Astrocyte of the spinal cord (primary cell): Measurements from ENCODE around the gene CMSS1.
A peak's percentile ranks its signal among the peaks of the same experiment; 100 is the strongest.

ENCODE experiments used
- DNase-seq: peaks from one replicate; pipeline ENCODE4 v3.0.0; 2011; ENCODE audit warnings: low read depth, low spot score
- H3K4me3 ChIP-seq: 2 replicates; pipeline ENCODE4 v1.5.1; 2011; ENCODE audit warnings: low read depth, mild to moderate bottlenecking, low read length, moderate library complexity
- CTCF ChIP-seq: IDR thresholded peaks from 2 replicates; pipeline ENCODE4 v1.5.1; 2012; ENCODE audit warnings: low read depth, mild to moderate bottlenecking, low read length, inconsistent platforms
- in situ Hi-C: cut with HindIII; loops from 2 replicates; pipeline ENCODE4 v1.10.0; 2017; ENCODE audit warnings: low sequenced_read_pairs

CMSS1 gene

GRCh38 chr3:100042166-100042981 is 224.7 kb downstream of the CMSS1 start:
- in situ Hi-C loops, result no loop called here
- no peak overlapping the region for H3K4me3 ChIP-seq
- TF ChIP-seq CTCF, result no peak
- peak; percentile 89 for DNase-seq

- in situ Hi-C loops, result no loop called here
- H3K4me3 ChIP-seq, result no peak overlapping the region
- no peak for TF ChIP-seq CTCF
- DNase-seq, result no peak
Observed at GRCh38 chr3:100043271-100043670, 225.6 kb downstream of the CMSS1 start.

DNA sequence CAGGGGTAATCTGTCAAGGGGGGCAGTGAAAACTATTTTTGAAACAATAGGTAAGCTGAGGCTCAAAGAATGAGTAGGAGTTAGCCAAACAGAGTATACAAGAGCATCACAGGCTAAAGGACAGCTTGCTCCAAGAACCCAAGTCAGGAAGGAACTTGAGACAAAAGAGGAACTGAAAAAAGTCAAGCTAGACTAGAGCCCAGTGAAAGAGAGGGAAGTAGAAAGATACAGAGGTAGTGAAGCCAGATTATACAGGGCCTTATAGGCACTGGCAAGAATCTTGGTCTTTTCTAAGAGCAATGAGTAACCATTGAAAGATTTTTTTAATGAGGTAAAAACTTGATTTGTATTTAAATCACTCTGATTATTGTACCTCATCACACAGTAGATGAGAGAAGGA is 226.7 kb downstream of the CMSS1 start:
- no peak overlapping the region for H3K4me3 ChIP-seq
- no peak for TF ChIP-seq CTCF
- in situ Hi-C loops, result no loop called here
- DNase-seq, result no peak

GRCh38 chr3:100045696-100046095 is 228.0 kb downstream of the CMSS1 start:
- H3K4me3 ChIP-seq, result no peak overlapping the region
- no peak for TF ChIP-seq CTCF
- in situ Hi-C loops, result no loop called here
- DNase-seq, result peak; percentile 96

- in situ Hi-C loops, result no loop called here
Observed at GRCh38 chr3:100046986-100047385, 229.3 kb downstream of the CMSS1 start.

GRCh38 chr3:100047455-100048141 is 229.9 kb downstream of the CMSS1 start:
- peak; percentile 92 for DNase-seq
- no peak for TF ChIP-seq CTCF
- in situ Hi-C loops, result no loop called here
- H3K4me3 ChIP-seq, result no peak overlapping the region

More at GRCh38 chr3:100046986-100047385, 229.3 kb downstream of the CMSS1 start:
- H3K4me3 ChIP-seq, result no peak overlapping the region
- DNase-seq, result no peak
- no peak for TF ChIP-seq CTCF
